PFSK-1 (cell line): Measurements from ENCODE around the gene FAM222B.

Source experiments
- FOXP2 ChIP-seq: optimal IDR thresholded peaks from 2 replicates; pipeline ENCODE3; 2011; ENCODE audit warnings: borderline replicate concordance, control low read depth, inconsistent platforms; ENCODE audit not compliant: insufficient read depth; ENCODE audit errors: extremely low read length, extremely low read depth
- POLR2AphosphoS5 ChIP-seq: IDR thresholded peaks from 2 replicates; pipeline ENCODE4 v1.6.1; 2012; ENCODE audit warnings: low read depth, mild to moderate bottlenecking, control low read depth, low read length, moderate library complexity
- TAF1 ChIP-seq: IDR thresholded peaks from 2 replicates; pipeline ENCODE4 v1.6.1; 2012; ENCODE audit warnings: low read length, control low read depth, borderline replicate concordance; ENCODE audit not compliant: insufficient read depth
- TF ChIP-seq, protein P1 (sequence below), 2 experiments: IDR thresholded peaks; 2 replicates each; pipeline versions ENCODE4 v1.6.1 to v1.8.0; 2011 to 2012; ENCODE audit warnings: low read depth in 2 of 2, low read length in 2 of 2, control low read depth in 1 of 2, inconsistent platforms in 1 of 2, mild to moderate bottlenecking in 1 of 2, moderate library complexity in 1 of 2; ENCODE audit not compliant: insufficient read depth in 1 of 2

DNA sequence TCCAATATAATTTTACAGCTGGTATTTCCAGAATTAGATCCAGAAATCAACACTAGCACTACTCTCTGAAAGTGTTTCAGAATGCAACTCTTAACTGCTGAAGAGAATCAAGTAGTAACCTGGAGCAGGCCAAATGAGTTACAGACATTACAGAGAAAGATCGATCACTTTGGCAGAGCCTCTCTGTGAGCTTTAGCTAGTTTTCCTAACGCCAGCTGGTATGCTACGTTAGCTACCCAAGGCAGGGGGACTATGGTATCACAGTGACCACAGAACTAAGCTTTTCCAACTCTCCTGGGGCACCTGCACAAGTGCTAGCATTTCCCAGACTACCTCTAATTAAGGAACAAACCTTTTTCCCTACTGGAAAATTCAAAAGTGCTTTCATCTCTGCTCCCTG is 68.4 kb downstream of the FAM222B start:
- TF ChIP-seq TAF1: no peak
- no peak for TF ChIP-seq POLR2AphosphoS5
- no peak for TF ChIP-seq FOXP2
- TF ChIP-seq, protein P1, sequence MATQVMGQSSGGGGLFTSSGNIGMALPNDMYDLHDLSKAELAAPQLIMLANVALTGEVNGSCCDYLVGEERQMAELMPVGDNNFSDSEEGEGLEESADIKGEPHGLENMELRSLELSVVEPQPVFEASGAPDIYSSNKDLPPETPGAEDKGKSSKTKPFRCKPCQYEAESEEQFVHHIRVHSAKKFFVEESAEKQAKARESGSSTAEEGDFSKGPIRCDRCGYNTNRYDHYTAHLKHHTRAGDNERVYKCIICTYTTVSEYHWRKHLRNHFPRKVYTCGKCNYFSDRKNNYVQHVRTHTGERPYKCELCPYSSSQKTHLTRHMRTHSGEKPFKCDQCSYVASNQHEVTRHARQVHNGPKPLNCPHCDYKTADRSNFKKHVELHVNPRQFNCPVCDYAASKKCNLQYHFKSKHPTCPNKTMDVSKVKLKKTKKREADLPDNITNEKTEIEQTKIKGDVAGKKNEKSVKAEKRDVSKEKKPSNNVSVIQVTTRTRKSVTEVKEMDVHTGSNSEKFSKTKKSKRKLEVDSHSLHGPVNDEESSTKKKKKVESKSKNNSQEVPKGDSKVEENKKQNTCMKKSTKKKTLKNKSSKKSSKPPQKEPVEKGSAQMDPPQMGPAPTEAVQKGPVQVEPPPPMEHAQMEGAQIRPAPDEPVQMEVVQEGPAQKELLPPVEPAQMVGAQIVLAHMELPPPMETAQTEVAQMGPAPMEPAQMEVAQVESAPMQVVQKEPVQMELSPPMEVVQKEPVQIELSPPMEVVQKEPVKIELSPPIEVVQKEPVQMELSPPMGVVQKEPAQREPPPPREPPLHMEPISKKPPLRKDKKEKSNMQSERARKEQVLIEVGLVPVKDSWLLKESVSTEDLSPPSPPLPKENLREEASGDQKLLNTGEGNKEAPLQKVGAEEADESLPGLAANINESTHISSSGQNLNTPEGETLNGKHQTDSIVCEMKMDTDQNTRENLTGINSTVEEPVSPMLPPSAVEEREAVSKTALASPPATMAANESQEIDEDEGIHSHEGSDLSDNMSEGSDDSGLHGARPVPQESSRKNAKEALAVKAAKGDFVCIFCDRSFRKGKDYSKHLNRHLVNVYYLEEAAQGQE (IDR thresholded peaks at IDR 0.05; ENCODE audit: insufficient read depth in 1 of 2, low read depth in 2 of 2, low read length in 2 of 2): no peak
